SK-N-SH (cell line): ENCODE data around the gene ZNF143. TPM values are rescaled to one million over a fixed set of nuclear protein-coding genes. Genes with fewer than 3 reads are reported as not detected.
A peak's percentile ranks its signal among the peaks of the same experiment; 100 is the strongest.

Source experiments
- CTCF ChIA-PET: fragments of 300-600, 350-600 bp; formaldehyde crosslinking; extraction: SDS; loops from one replicate; lab custom pipeline; 2021; lab: Yijun Ruan, JAX
- POLR2A ChIA-PET: fragments of 350-600 bp; sonication (Branson Sonifier 250); formaldehyde crosslinking; extraction: SDS; loops from one replicate; lab custom pipeline; 2020; ENCODE audit warnings: antibody characterized with exemption, inconsistent platforms; lab: Yijun Ruan, JAX
- DNase-seq: peaks from one replicate; pipeline ENCODE4 v3.0.0; 2012
- H2AFZ ChIP-seq: fragments of 200-600 bp; sonication (generic); 2 replicates; pipeline ENCODE4 v1.8.1; 2016; ENCODE audit warnings: antibody characterized with exemption, mild to moderate bottlenecking, low read depth
- H3F3A ChIP-seq: fragments of 200-600 bp; sonication (generic); replicated peaks from 2 replicates; pipeline ENCODE3; 2016; ENCODE audit warnings: antibody characterized with exemption, mild to moderate bottlenecking; ENCODE audit not compliant: insufficient read depth
- H3K27ac ChIP-seq, 2 experiments: fragments of 200-500 bp in 1 of 2; fragments of 200-600 bp in 1 of 2; sonication (Bioruptor generic) in 1 of 2; sonication (generic), shearing (Covaris generic) in 1 of 2; 2 replicates each; pipeline versions ENCODE4 v1.5.1 to v1.6.1; 2014 to 2016; ENCODE audit warnings: low read depth in 2 of 2, inconsistent platforms in 1 of 2, low read length in 1 of 2, mild to moderate bottlenecking in 1 of 2, mixed read lengths in 1 of 2
- H3K27me3 ChIP-seq: fragments of 200-600 bp; sonication (generic), shearing (Covaris generic); 2 replicates; pipeline ENCODE4 v1.6.1; 2016; ENCODE audit warnings: mixed run types; ENCODE audit not compliant: insufficient read depth
- H3K36me3 ChIP-seq, 2 experiments: fragments of 200-500 bp in 1 of 2; fragments of 200-600 bp in 1 of 2; sonication (Bioruptor generic) in 1 of 2; sonication (generic) in 1 of 2; replicated peaks in 1 of 2; 2 replicates each; pipeline versions ENCODE3 to v1.5.1; 2014 to 2016; ENCODE audit warnings: low read length in 1 of 2, mild to moderate bottlenecking in 1 of 2; ENCODE audit not compliant: insufficient read depth in 2 of 2, control insufficient read depth in 1 of 2
- H3K4me1 ChIP-seq, 2 experiments: fragments of 200-500 bp in 1 of 2; fragments of 200-600 bp in 1 of 2; sonication (Bioruptor generic) in 1 of 2; sonication (generic), shearing (Covaris generic) in 1 of 2; 2 replicates each; pipeline versions ENCODE4 v1.5.1 to v1.6.1; 2014 to 2016; ENCODE audit warnings: low read depth in 1 of 2, low read length in 1 of 2, mixed run types in 1 of 2; ENCODE audit not compliant: insufficient read depth in 2 of 2, control insufficient read depth in 1 of 2
- H3K4me2 ChIP-seq: fragments of 200-600 bp; sonication (generic), shearing (Covaris generic); 2 replicates; pipeline ENCODE4 v1.6.1; 2017; ENCODE audit warnings: mixed run types
- H3K4me3 ChIP-seq, 2 experiments: fragments of 200-500 bp in 1 of 2; fragments of 200-600 bp in 1 of 2; sonication (Bioruptor generic) in 1 of 2; sonication (generic), shearing (Covaris generic) in 1 of 2; 2 replicates each; pipeline versions ENCODE4 v1.5.1 to v1.8.1; 2014 to 2016; ENCODE audit warnings: low read depth in 2 of 2, inconsistent platforms in 1 of 2, low read length in 1 of 2, mild to moderate bottlenecking in 1 of 2, mixed read lengths in 1 of 2, moderate library complexity in 1 of 2
- H3K79me2 ChIP-seq: fragments of 200-600 bp; sonication (generic); 2 replicates; pipeline ENCODE4 v1.8.1; 2017; ENCODE audit warnings: mild to moderate bottlenecking; ENCODE audit not compliant: insufficient read depth
- H3K9ac ChIP-seq: fragments of 200-600 bp; sonication (generic); 2 replicates; pipeline ENCODE4 v1.6.1; 2017; ENCODE audit warnings: mixed run types
- H3K9me2 ChIP-seq: fragments of 200-600 bp; sonication (generic); 2 replicates; pipeline ENCODE4 v1.6.1; 2017; ENCODE audit warnings: mixed run types
- H3K9me3 ChIP-seq: fragments of 200-600 bp; sonication (generic); 2 replicates; pipeline ENCODE4 v1.6.1; 2017; ENCODE audit warnings: mixed run types, mild to moderate bottlenecking, moderate library complexity
- H4K20me1 ChIP-seq: fragments of 200-600 bp; sonication (generic); 2 replicates; pipeline ENCODE4 v1.6.1; 2017; ENCODE audit warnings: mild to moderate bottlenecking, mixed run types; ENCODE audit not compliant: insufficient read depth
- ELF1 ChIP-seq: IDR thresholded peaks from 2 replicates; pipeline ENCODE4 v1.4.0; 2012
- EZH2phosphoT487 ChIP-seq: fragments of 200-600 bp; sonication (generic); IDR thresholded peaks from 2 replicates; pipeline ENCODE4 v1.6.1; 2017; ENCODE audit warnings: low read depth, mixed run types, mild to moderate bottlenecking, antibody characterized with exemption, moderate library complexity, borderline replicate concordance
- FOXJ3 ChIP-seq: sonication (generic); formaldehyde crosslinking; IDR thresholded peaks from 2 replicates; pipeline ENCODE4 v1.5.1; 2020; ENCODE audit warnings: mild to moderate bottlenecking, missing genetic modification reagents
- GABPA ChIP-seq: IDR thresholded peaks from 2 replicates; pipeline ENCODE4 v1.4.0; 2012; ENCODE audit warnings: low read depth, mild to moderate bottlenecking
- IRF3 ChIP-seq: fragments of 150-350 bp; IDR thresholded peaks from 2 replicates; pipeline ENCODE4 v1.6.1; 2016; ENCODE audit warnings: mild to moderate bottlenecking, low read depth, low read length
- MXI1 ChIP-seq: IDR thresholded peaks from 2 replicates; pipeline ENCODE4 v1.6.1; 2012; ENCODE audit warnings: mild to moderate bottlenecking, low read depth, low read length, improper control_type of control experiment
- NFIC ChIP-seq: IDR thresholded peaks from 2 replicates; pipeline ENCODE4 v1.4.0; 2012; ENCODE audit warnings: borderline replicate concordance
- PBX3 ChIP-seq: IDR thresholded peaks from 2 replicates; pipeline ENCODE4; 2012
- POLR2AphosphoS5 ChIP-seq: IDR thresholded peaks from 2 replicates; pipeline ENCODE4 v1.6.1; 2012; ENCODE audit warnings: low read depth, low read length
- RFX5 ChIP-seq: IDR thresholded peaks from 2 replicates; pipeline ENCODE4 v1.6.1; 2012; ENCODE audit warnings: mild to moderate bottlenecking, improper control_type of control experiment, low read length
- RXRA ChIP-seq: IDR thresholded peaks from 2 replicates; pipeline ENCODE4 v1.4.0; 2012; ENCODE audit warnings: low read depth, mild to moderate bottlenecking, borderline replicate concordance
- SMC3 ChIP-seq: IDR thresholded peaks from 2 replicates; pipeline ENCODE4 v1.6.1; 2012; ENCODE audit warnings: low read depth, low read length, improper control_type of control experiment
- TCF12 ChIP-seq: IDR thresholded peaks from 2 replicates; pipeline ENCODE4 v1.4.0; 2012
- TEAD4 ChIP-seq: IDR thresholded peaks from 2 replicates; pipeline ENCODE4 v1.4.0; 2012; ENCODE audit warnings: mild to moderate bottlenecking, borderline replicate concordance; ENCODE audit not compliant: insufficient read depth
- USF2 ChIP-seq: fragments of 150-350 bp; IDR thresholded peaks from 2 replicates; pipeline ENCODE4 v1.6.1; 2017; ENCODE audit warnings: antibody characterized with exemption, low read length, low read depth, borderline replicate concordance
- YY1 ChIP-seq: IDR thresholded peaks from 2 replicates; pipeline ENCODE4 v1.4.0; 2012; ENCODE audit warnings: low read depth, mild to moderate bottlenecking
- WGBS: methylation state at CpG from one replicate; pipeline ENCODE4 v1.1.6; 2017; ENCODE audit warnings: low lambda C conversion rate; 5-methylcytosine and 5-hydroxymethylcytosine counted together
- polyA plus RNA-seq, 3 experiments: library from polyadenylated mRNA; depleted of rRNA; stranded (reverse); fragments of >200 nt; gene quantifications; 2 replicates each; pipeline ENCODE4 v1.2.3, GENCODE V29; 2012
- TF ChIP-seq, protein P1 (sequence below): IDR thresholded peaks from 2 replicates; pipeline ENCODE4 v1.4.0; 2012; ENCODE audit warnings: low read depth, borderline replicate concordance
- TF ChIP-seq, protein P2 (sequence below): IDR thresholded peaks from 2 replicates; pipeline ENCODE4 v1.6.1; 2012; ENCODE audit warnings: mild to moderate bottlenecking, low read depth, low read length, moderate library complexity

Gene ZNF143
- polyA plus RNA-seq, 1 of the 3 experiments (the other 2 are of a cell fraction): 11.3 TPM

DNA sequence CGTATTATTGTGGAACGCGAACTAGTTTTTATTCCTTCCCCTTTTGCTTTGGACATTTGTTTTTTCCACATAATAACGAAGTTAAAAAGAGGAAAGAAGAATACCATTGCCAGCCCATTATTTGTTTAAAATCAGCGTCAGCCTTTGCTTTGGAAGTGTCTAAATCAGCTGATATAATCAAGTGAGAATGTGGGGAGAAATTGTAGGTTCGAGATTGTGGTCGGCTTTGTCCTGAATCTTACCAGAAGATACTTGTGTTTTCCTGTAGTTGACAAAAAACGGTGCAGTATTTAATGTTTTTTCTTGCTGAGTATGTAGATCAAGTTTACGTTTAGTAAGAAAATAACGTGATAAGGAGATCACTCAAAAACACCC lies 935 bp downstream of the ZNF143 start (continued):
- TF ChIP-seq POLR2AphosphoS5: no peak; the same call in 1 of the 2 replicates
- TF ChIP-seq RFX5: no peak
- TF ChIP-seq, all 33 proteins: peak for 0

- CTCF ChIA-PET: interaction anchor here (0.8 to 1.3 kb wide), 3 partner anchors 11 to 45 kb away, joined by 3 to 4 read pairs (median 4); no protein-coding TSS in a partner anchor
- no peaks in the 10 kb centered on the region for H3K27me3 ChIP-seq
- H3K36me3 ChIP-seq: no peaks in the 10 kb centered on the region
- no peaks in the 10 kb centered on the region for H3K9me2 ChIP-seq
- TF ChIP-seq FOXJ3 (CRISPR knock-in tag) (no peak), NFIC (no peak), EZH2phosphoT487 (no peak), TCF12 (no peak), RFX5 (no peak), USF2 (no peak), GABPA (no peak), PBX3 (no peak), YY1 (no peak), RXRA (no peak), SMC3 (no peak), ELF1 (no peak), TEAD4 (no peak), MXI1 (no peak), IRF3 (no peak)
- TF ChIP-seq, protein P1, sequence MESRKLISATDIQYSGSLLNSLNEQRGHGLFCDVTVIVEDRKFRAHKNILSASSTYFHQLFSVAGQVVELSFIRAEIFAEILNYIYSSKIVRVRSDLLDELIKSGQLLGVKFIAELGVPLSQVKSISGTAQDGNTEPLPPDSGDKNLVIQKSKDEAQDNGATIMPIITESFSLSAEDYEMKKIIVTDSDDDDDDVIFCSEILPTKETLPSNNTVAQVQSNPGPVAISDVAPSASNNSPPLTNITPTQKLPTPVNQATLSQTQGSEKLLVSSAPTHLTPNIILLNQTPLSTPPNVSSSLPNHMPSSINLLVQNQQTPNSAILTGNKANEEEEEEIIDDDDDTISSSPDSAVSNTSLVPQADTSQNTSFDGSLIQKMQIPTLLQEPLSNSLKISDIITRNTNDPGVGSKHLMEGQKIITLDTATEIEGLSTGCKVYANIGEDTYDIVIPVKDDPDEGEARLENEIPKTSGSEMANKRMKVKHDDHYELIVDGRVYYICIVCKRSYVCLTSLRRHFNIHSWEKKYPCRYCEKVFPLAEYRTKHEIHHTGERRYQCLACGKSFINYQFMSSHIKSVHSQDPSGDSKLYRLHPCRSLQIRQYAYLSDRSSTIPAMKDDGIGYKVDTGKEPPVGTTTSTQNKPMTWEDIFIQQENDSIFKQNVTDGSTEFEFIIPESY: no peak
- TF ChIP-seq, protein P2, sequence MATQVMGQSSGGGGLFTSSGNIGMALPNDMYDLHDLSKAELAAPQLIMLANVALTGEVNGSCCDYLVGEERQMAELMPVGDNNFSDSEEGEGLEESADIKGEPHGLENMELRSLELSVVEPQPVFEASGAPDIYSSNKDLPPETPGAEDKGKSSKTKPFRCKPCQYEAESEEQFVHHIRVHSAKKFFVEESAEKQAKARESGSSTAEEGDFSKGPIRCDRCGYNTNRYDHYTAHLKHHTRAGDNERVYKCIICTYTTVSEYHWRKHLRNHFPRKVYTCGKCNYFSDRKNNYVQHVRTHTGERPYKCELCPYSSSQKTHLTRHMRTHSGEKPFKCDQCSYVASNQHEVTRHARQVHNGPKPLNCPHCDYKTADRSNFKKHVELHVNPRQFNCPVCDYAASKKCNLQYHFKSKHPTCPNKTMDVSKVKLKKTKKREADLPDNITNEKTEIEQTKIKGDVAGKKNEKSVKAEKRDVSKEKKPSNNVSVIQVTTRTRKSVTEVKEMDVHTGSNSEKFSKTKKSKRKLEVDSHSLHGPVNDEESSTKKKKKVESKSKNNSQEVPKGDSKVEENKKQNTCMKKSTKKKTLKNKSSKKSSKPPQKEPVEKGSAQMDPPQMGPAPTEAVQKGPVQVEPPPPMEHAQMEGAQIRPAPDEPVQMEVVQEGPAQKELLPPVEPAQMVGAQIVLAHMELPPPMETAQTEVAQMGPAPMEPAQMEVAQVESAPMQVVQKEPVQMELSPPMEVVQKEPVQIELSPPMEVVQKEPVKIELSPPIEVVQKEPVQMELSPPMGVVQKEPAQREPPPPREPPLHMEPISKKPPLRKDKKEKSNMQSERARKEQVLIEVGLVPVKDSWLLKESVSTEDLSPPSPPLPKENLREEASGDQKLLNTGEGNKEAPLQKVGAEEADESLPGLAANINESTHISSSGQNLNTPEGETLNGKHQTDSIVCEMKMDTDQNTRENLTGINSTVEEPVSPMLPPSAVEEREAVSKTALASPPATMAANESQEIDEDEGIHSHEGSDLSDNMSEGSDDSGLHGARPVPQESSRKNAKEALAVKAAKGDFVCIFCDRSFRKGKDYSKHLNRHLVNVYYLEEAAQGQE: no peak
- H3K4me1 ChIP-seq: peaks cover 0 to 2% of the 10 kb centered on the region in 2 experiments; a peak in 1 of 4 replicates
- POLR2A ChIA-PET: interaction anchor here (0.8 to 4.2 kb wide), 3 partner anchors 11 to 111 kb away, joined by 3 to 27 read pairs (median 17); partner anchors contain the start of genes IPO7 and WEE1
- WGBS: 90% methylated on average over 16 of the region's 16 CpGs
- H3K27ac ChIP-seq: peak overlapping the region; percentile 97 to 99
- H3K4me3 ChIP-seq: peak overlapping the region; percentile 66 to 74
- peaks cover 37% of the 10 kb centered on the region for H3F3A ChIP-seq
- H3K9ac ChIP-seq: peak overlapping the region; percentile 99
- DNase-seq: no peak
- peaks cover 82% of the 10 kb centered on the region for H3K79me2 ChIP-seq
- peak overlapping the region; percentile 77 for H3K4me2 ChIP-seq
- no peak overlapping the region for H2AFZ ChIP-seq
- no peaks in the 10 kb centered on the region for H4K20me1 ChIP-seq
- H3K9me3 ChIP-seq: no peaks in the 10 kb centered on the region
Measured at GRCh38 chr11:9462172-9462799, 1.5 kb downstream of the ZNF143 start.
